ENCODE results near the gene ABCG5. TPM values are rescaled to one million over a fixed set of nuclear protein-coding genes. Genes with fewer than 3 reads are reported as not detected.

ABCG5 gene
- total and polyA plus RNA-seq, 12 donors: 0.03 to 0.69 (median 0.20) TPM; not detected in 4

- 80 to 85% (median 83%) methylated on average over 2 to 3 of the region's 3 CpGs for WGBS, 4 donors
- no peaks in the 10 kb centered on the region for H3K36me3 ChIP-seq (replicated peaks in 1 of 2)
- H3K9me3 ChIP-seq (replicated peaks in 1 of 3): no peaks in the 10 kb centered on the region
- no peaks in the 10 kb centered on the region for H3K4me1 ChIP-seq (replicated peaks in 1 of 2)
- peaks cover 18% of the 10 kb centered on the region for H3K27me3 ChIP-seq
- no peak overlapping the region for H3K4me3 ChIP-seq
- peak in 1 of 7 donors; percentile 17 for DNase-seq
- no peak overlapping the region for H3K27ac ChIP-seq
- TF ChIP-seq POLR2A (IDR thresholded peaks at IDR 0.05) (no peak), CTCF (IDR thresholded peaks at IDR 0.05) (no peak)
- intact Hi-C loops (cut with DNase I): no loop called here
Measured at GRCh38 chr2:43854671-43855070, 16.0 kb upstream of the ABCG5 start.

- peak in 1 of 7 donors; percentile 38 for DNase-seq
- Histone ChIP-seq H3K27ac (no peak overlapping the region), H3K9me3 (replicated peaks in 1 of 3) (no peaks in the 10 kb centered on the region), H3K27me3 (peaks cover 15% of the 10 kb centered on the region), H3K36me3 (replicated peaks in 1 of 2) (no peaks in the 10 kb centered on the region), H3K4me3 (no peak overlapping the region), H3K4me1 (replicated peaks in 1 of 2) (no peaks in the 10 kb centered on the region)
- 74 to 84% (median 75%) methylated on average over 5 to 10 of the region's 10 CpGs for WGBS, 4 donors
- intact Hi-C loops (cut with DNase I): no loop called here
- no peak for TF ChIP-seq POLR2A (IDR thresholded peaks at IDR 0.05)
- TF ChIP-seq CTCF (IDR thresholded peaks at IDR 0.05): no peak
Measured at GRCh38 chr2:43853141-43854081, 14.8 kb upstream of the ABCG5 start.

DNA sequence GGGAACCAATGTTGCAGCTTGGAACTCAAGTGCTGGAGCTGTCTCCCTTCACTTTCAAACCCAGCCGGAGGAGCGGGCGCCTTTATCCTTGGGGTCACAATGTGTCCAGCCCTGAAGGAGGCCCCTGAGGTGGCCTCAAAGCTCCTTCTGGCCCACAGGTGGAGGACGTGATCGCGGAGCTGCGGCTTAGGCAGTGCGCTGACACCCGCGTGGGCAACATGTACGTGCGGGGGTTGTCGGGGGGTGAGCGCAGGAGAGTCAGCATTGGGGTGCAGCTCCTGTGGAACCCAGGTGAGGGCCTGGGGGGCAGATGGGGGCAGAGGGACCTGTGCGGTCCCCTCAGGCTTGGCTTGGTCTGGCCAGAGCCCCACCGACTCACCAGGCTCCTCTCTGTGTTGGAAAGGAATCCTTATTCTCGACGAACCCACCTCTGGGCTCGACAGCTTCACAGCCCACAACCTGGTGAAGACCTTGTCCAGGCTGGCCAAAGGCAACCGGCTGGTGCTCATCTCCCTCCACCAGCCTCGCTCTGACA is 13.6 kb upstream of the ABCG5 start:
- intact Hi-C loops (cut with DNase I): no loop called here
- H3K4me3 ChIP-seq: no peak overlapping the region
- no peaks in the 10 kb centered on the region for H3K9me3 ChIP-seq (replicated peaks in 1 of 3)
- H3K27me3 ChIP-seq: peaks cover 15% of the 10 kb centered on the region
- peak in 1 of 7 donors; percentile 11 for DNase-seq
- TF ChIP-seq POLR2A (IDR thresholded peaks at IDR 0.05) (no peak), CTCF (IDR thresholded peaks at IDR 0.05) (no peak)
- no peaks in the 10 kb centered on the region for H3K36me3 ChIP-seq (replicated peaks in 1 of 2)
- WGBS, 4 donors: 88 to 95% (median 94%) methylated on average over 16 to 21 of the region's 21 CpGs
- no peak overlapping the region for H3K27ac ChIP-seq
- no peaks in the 10 kb centered on the region for H3K4me1 ChIP-seq (replicated peaks in 1 of 2)

All from adrenal gland (tissue), 12 donors.